ENCODE data around the gene GALP. TPM values are rescaled to one million over a fixed set of nuclear protein-coding genes. Genes with fewer than 3 reads are reported as not detected.
"Not testable (repeated sequence)": the region's sequence is repeated elsewhere in the genome, so short reads cannot be mapped to it uniquely, and the experiment has no call there.

The GALP gene
- total RNA-seq (2014; rRNA removed; shearing (Covaris generic)): not detected in 2 replicates
- not detected in 2 replicates for polyA plus RNA-seq (2015; cell fraction: cytosol; rRNA removed)
- not detected in 2 replicates for polyA plus RNA-seq (2015; cell fraction: nucleus; rRNA removed)

DNA sequence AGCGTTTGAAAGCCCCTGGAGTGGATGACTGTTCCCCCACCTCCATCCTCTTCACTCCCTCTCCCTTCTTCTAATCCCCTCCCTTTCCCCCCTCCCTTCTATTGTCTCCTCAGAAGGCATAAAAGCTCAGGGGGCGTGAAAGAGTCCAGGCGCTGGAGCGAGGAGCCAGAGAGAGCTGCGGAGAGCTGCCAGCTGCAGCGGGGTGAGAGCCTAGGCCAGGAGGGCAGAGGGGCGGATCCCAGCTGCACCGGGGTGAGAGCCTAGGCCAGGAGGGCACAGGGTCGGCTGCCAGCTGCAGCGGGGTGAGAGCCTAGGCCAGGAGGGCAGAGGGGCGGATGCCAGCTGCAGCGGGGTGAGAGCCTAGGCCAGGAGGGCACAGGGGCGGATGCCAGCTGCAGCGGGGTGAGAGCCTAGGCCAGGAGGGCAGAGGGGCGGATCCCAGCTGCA is at the start of gene GALP:
Gene GALP (plus strand): TSS at position 148 of the 447 bp plus-strand sequence. CDS start 1,101 bp downstream, outside the sequence.
- DNase-seq (ENCODE audit: low read depth, low spot score); in situ Hi-C loops (cut with HindIII; ENCODE audit: low pct_unique_long_range_greater_than_20kb, low sequenced_read_pairs): not testable (repeated sequence)

GRCh38 chr19:56126983-56127780 is 48.6 kb upstream of the GALP start:
- in situ Hi-C loops (cut with HindIII; ENCODE audit: low pct_unique_long_range_greater_than_20kb, low sequenced_read_pairs): no loop called here
- no peak for DNase-seq (ENCODE audit: low read depth, low spot score)

- in situ Hi-C loops (cut with HindIII; ENCODE audit: low pct_unique_long_range_greater_than_20kb, low sequenced_read_pairs): no loop called here
- no peak for DNase-seq (ENCODE audit: low read depth, low spot score)
Observed at GRCh38 chr19:56130006-56130405, 45.8 kb upstream of the GALP start.

DNA sequence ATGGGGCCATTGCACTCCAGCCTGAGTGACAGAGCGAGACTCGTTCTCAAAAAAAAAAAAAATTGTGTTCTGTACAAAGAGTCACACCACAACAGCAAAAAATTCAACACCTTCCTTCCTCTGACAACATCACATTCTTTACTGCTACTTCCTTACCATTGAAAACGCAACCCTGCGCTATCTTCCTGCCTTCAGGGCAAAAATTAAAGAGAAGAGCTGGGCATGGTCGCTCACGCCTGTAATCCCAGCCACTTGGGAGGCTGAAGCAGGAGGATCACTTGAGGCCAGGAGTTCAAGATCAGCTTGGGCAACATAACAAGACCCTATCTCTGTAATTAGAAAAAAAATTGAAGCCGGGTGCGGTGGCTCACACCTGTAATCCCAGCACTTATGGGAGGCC is 44.2 kb upstream of the GALP start:
- in situ Hi-C loops (cut with HindIII; ENCODE audit: low pct_unique_long_range_greater_than_20kb, low sequenced_read_pairs): no loop called here
- DNase-seq (ENCODE audit: low read depth, low spot score): no peak

DNA sequence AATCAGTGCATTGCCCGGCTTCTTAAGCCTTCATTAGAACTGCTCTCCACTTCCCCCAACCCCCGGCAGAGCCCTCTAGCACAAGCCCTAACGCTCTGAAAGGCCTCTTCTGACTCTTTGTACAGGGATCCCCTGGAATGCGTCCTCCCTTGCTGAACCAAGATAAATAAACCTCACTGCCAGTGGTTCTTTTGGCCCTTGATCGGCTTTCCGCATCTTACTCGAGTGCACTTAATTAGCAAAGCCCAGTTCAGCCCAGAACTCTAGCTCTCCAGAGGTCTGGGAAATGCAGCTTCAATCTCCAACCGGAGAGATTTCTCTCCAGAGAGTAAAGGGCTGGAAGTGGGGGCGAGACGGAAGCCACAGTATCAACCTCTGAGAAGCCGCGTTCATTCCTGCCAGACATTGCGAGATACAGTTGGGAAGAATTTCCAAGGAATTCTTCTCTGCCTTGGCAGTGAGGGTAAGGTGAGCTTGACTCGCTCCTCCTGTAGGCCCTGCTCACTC is 43.4 kb upstream of the GALP start:
- in situ Hi-C loops (cut with HindIII; ENCODE audit: low pct_unique_long_range_greater_than_20kb, low sequenced_read_pairs): no loop called here
- DNase-seq (ENCODE audit: low read depth, low spot score): no peak

DNA sequence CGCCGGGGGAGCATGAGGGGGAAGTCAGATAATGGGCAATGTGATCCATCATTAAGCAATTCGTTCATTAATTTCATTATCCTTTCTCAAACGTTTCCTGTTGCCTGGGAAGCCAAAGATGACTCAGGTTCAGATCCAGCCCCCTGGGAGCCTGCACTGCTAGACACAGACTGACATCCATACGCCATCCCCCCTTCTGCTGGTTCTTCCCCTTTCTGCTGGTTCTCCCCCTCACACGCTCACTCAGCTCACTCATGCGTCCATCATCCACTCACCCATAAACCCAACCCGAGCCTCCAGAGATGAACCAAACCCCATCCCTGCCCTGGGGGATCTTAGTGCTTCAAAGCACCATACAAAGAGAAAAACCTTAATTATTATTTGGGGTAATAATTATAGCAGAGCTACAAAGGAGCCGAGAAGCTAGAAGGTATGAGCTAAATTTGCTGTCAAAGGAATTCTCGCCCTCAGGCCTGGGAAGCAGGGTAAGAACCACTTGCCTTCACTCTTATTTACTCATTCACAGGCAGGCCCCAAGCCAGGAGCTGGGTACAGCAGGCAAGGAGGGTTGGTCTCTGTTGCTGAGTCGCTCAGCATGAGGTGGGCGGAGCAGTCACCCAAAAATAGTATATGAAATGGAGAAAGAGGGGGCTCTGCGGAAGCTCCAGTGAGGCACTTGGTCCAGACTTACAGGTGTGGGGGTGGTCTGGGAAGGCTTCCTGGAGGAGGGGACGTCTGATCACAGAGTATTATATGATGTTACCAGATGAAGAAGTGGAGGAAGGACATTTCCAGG is 41.8 kb upstream of the GALP start:
- DNase-seq (ENCODE audit: low read depth, low spot score): no peak
- in situ Hi-C loops (cut with HindIII; ENCODE audit: low pct_unique_long_range_greater_than_20kb, low sequenced_read_pairs): no loop called here

DNA sequence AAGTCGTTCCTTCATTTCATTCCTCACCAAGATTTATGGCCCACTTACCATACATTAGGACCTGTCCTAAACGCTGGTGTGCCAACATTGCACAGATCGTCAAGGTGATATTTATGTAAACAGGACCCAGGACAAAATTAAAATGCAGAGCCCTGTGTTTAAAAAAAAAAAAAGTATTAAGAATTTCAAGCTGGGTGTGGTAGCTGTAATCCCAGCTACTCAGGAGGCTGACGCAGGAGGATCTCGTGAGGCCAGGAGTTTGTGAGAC is 41.2 kb upstream of the GALP start:
- DNase-seq (ENCODE audit: low read depth, low spot score): no peak
- in situ Hi-C loops (cut with HindIII; ENCODE audit: low pct_unique_long_range_greater_than_20kb, low sequenced_read_pairs): no loop called here

GRCh38 chr19:56136362-56136761 is 39.4 kb upstream of the GALP start:
- no peak for DNase-seq (ENCODE audit: low read depth, low spot score)
- in situ Hi-C loops (cut with HindIII; ENCODE audit: low pct_unique_long_range_greater_than_20kb, low sequenced_read_pairs): no loop called here

DNA sequence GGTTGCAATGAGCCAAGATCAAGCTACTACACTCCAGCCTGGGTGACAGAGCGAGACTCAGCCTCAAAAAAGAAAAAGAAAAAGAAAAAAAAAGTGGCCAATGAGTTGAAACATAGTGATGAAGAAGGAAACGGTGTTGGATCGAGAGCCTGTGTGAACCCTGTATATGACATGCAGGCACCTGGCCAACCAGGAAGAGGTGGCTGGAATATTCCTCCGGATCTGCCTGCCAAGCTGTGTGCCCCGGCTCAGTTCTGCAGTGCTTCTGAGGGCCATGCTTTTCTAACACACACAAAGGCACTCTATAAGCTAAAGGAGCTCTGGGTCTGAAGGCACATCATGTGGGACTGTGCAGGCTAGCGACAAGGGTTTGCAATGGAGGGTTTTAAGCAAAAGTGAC is 38.4 kb upstream of the GALP start:
- DNase-seq (ENCODE audit: low read depth, low spot score): no peak
- in situ Hi-C loops (cut with HindIII; ENCODE audit: low pct_unique_long_range_greater_than_20kb, low sequenced_read_pairs): no loop called here

- in situ Hi-C loops (cut with HindIII; ENCODE audit: low pct_unique_long_range_greater_than_20kb, low sequenced_read_pairs): no loop called here
- no peak for DNase-seq (ENCODE audit: low read depth, low spot score)
Observed at GRCh38 chr19:56138069-56138468, 37.7 kb upstream of the GALP start.

DNA sequence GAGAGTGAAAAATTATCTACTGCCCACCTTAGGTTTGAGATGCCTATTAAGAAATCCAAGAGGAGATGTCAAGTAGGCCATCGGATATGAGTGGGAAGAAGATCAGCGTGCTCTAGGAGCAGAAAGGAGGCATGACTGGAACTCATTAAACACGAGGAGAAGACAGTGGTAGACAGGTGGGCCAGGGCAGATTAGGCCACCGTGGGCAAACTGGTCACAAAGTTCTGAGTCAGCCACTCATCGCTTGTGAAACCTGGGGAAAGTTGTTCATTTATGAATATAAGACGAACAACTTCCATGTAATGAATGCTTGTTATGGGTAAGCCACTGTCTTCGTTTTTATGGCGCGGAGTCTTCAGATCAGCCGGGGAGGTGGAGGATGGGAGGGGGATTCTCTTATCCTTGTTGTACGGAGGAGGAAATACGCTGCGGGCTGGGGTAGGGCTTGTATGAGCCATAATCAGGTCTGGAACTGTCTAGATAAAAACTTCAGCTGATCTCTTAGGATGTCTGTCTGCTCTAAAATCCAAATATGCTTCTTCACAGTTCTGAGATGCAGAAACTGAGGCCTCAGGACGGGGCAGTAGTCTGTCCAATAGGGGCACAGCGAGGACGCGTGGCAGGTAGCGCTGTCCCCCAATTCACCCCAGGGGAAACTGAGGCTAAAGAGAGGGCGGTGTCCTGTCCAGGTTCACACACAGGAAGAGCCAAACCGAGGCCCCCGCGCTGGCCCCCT is 35.8 kb upstream of the GALP start:
- no peak for DNase-seq (ENCODE audit: low read depth, low spot score)
- in situ Hi-C loops (cut with HindIII; ENCODE audit: low pct_unique_long_range_greater_than_20kb, low sequenced_read_pairs): no loop called here

GRCh38 chr19:56140583-56141416 is 35.0 kb upstream of the GALP start, which contains the start of gene ZNF444:
Gene ZNF444, plus strand, starts transcription at chr19:56141287. Its CDS starts 5,625 bp downstream, at chr19:56146912.
- in situ Hi-C loops (cut with HindIII; ENCODE audit: low pct_unique_long_range_greater_than_20kb, low sequenced_read_pairs): no loop called here

GRCh38 chr19:56141417-56141993 is 34.3 kb upstream of the GALP start:
- DNase-seq (ENCODE audit: low read depth, low spot score): peak; percentile 13
- in situ Hi-C loops (cut with HindIII; ENCODE audit: low pct_unique_long_range_greater_than_20kb, low sequenced_read_pairs): no loop called here

More at GRCh38 chr19:56140583-56141416, 35.0 kb upstream of the GALP start, which contains the start of gene ZNF444:
- peak; percentile 97 for DNase-seq (ENCODE audit: low read depth, low spot score)

DNA sequence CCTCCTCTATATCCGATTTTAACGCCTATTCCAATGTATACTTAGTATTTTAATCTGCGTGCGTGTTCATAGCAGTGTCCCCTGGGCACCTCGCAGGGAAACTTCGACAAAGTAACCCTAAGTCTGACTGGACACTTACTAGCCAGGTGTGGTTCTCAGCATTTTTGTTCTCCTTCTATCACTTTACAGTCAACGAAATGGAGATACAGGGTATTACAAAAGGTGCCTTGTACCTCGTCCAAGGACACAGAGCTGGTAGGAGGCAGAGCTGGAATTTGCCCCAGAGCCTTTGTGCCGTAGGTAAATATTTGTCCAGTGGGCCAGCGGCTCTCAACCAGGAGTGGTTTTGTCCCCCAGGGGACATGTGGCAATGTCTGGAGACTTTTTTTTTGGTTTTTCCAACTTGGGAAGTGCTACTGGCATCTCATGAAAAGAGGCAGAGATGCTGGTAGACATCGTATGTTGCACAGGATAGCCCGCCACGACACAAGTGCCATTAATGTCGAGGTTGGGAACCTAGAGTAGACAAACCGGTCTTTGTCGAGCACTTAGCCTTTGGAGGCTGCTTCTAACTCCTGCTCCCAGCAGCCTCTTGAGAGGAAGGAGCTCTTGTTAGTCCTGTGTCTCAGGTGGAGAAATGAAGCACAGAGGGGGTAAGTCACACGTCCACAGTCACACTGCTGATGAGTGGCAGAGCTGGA is 33.6 kb upstream of the GALP start:
- in situ Hi-C loops (cut with HindIII; ENCODE audit: low pct_unique_long_range_greater_than_20kb, low sequenced_read_pairs): no loop called here
- no peak for DNase-seq (ENCODE audit: low read depth, low spot score)

DNA sequence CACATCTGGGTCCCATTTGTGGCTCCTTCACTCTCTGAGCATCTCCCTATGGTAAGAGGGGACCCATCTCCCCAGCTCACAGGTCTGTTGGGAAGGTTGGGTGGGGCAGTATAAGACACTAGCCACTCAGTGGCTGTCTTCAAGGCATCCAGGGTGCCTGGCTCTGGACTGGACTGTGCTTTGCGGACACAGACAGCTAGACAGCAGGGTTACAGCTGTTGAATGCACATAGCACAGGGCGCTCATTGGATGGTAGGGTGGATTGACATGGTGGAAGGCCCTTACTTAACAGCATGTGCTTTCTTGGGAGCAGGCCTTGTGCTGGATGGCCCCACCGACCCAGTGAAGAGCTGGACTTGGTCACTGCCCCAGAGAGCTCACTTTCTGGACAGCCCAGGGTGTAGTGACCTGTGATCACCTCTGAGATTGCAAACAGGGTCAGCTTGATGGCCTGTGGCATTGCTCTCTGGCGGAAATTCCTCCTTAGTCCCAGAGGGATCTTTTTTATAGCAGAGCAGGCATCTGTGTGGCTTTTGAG is 32.8 kb upstream of the GALP start:
- DNase-seq (ENCODE audit: low read depth, low spot score): no peak
- in situ Hi-C loops (cut with HindIII; ENCODE audit: low pct_unique_long_range_greater_than_20kb, low sequenced_read_pairs): no loop called here

DNA sequence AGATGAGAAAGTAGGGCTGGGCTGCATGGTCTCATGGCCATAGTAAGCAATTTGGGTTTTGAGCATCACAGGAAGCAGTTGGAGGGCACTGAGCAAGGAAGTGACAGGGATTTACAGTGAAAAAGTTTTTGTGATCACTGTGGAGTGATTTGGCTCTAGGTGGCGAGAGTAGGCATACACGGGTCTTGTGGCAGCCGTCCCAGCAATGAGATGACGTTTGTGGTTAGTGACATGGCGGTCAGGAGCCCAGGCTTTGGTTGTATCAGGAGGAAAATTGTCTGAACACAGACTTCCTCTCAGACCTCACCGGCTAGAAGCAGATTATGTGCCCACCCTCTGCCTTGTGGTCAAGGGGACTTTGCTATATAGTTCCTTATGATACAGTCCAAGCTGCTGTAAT is 31.4 kb upstream of the GALP start:
- no peak for DNase-seq (ENCODE audit: low read depth, low spot score)

More for the DNA sequence above, 31.4 kb upstream of the GALP start:
- in situ Hi-C loops (cut with HindIII; ENCODE audit: low pct_unique_long_range_greater_than_20kb, low sequenced_read_pairs): no loop called here
